ENCODE results near the gene OPN4. TPM values are rescaled to one million over a fixed set of nuclear protein-coding genes. Genes with fewer than 3 reads are reported as not detected.

OPN4 gene
- total RNA-seq, 5 donors from 2014 or later (not counting 1 experiment from before 2014, with no cell fraction given), result not detected

- Mint-ChIP-seq H3K9me3 (no peaks in the 10 kb centered on the region), H3K36me3 (no peaks in the 10 kb centered on the region), H3K27ac (no peak overlapping the region), H3K4me3 (no peak overlapping the region), H3K27me3 (peaks cover 39 to 54% of the 10 kb centered on the region in 2 donors), H3K4me1 (peaks cover 0 to 2% (median 0%) of the 10 kb centered on the region in 3 donors)
- ChIA-PET POLR2A (no interaction called here), CTCF (no interaction called here)
- no CpG with 5 or more reads among the region's 2 CpGs for WGBS (ENCODE audit: insufficient coverage)
- Histone ChIP-seq H3K27ac (ENCODE audit: low read length) (no peak overlapping the region), H3K4me3 (ENCODE audit: control insufficient read depth in 1 of 2, extremely low read depth in 1 of 2, low read length in 1 of 2) (no peak overlapping the region), H3K9me3 (no peaks in the 10 kb centered on the region), H3K27me3 (replicated peaks in 1 of 2; ENCODE audit: control insufficient read depth in 2 of 2, extremely low read depth in 1 of 2, insufficient read depth in 2 of 2, low read length in 1 of 2) (peaks cover 12 to 37% of the 10 kb centered on the region in 2 experiments), H3K36me3 (ENCODE audit: control insufficient read depth in 2 of 2, extremely low read depth in 1 of 2, insufficient read depth in 1 of 2, low read length in 1 of 2) (no peaks in the 10 kb centered on the region), H3K4me1 (ENCODE audit: control insufficient read depth in 1 of 2, extremely low read depth in 1 of 2, insufficient read depth in 2 of 2, low read length in 2 of 2) (no peaks in the 10 kb centered on the region)
- no peak for ATAC-seq (replicated peaks in 1 of 4)
- no peak for DNase-seq
Measured at GRCh38 chr10:86635402-86635801, 18.9 kb upstream of the OPN4 start.

- ATAC-seq (replicated peaks in 1 of 4), result no peak
- H3K4me3 ChIP-seq (ENCODE audit: control insufficient read depth in 1 of 2, extremely low read depth in 1 of 2, low read length in 1 of 2), result no peak overlapping the region
- Mint-ChIP-seq H3K27ac (no peak overlapping the region), H3K4me3 (no peak overlapping the region), H3K4me1 (peaks cover 0 to 2% (median 0%) of the 10 kb centered on the region in 3 donors), H3K9me3 (peaks cover 0 to 2% (median 0%) of the 10 kb centered on the region in 3 donors), H3K27me3 (peaks cover 34 to 48% of the 10 kb centered on the region in 2 donors), H3K36me3 (no peaks in the 10 kb centered on the region)
- DNase-seq, result no peak
- H3K9me3 ChIP-seq, result no peaks in the 10 kb centered on the region
- H3K36me3 ChIP-seq (ENCODE audit: control insufficient read depth in 2 of 2, extremely low read depth in 1 of 2, insufficient read depth in 1 of 2, low read length in 1 of 2), result no peaks in the 10 kb centered on the region
- no peak overlapping the region for H3K27ac ChIP-seq (ENCODE audit: low read length)
- no peaks in the 10 kb centered on the region for H3K4me1 ChIP-seq (ENCODE audit: control insufficient read depth in 1 of 2, extremely low read depth in 1 of 2, insufficient read depth in 2 of 2, low read length in 2 of 2)
- ChIA-PET CTCF (no interaction called here), POLR2A (no interaction called here)
- no CpG with 5 or more reads among the region's 2 CpGs for WGBS (ENCODE audit: insufficient coverage)
- H3K27me3 ChIP-seq (replicated peaks in 1 of 2; ENCODE audit: control insufficient read depth in 2 of 2, extremely low read depth in 1 of 2, insufficient read depth in 2 of 2, low read length in 1 of 2), result peaks cover 6 to 33% of the 10 kb centered on the region in 2 experiments
Measured at GRCh38 chr10:86636311-86636710, 18.0 kb upstream of the OPN4 start.

GRCh38 chr10:86642021-86642420 is 12.3 kb upstream of the OPN4 start:
- H3K27me3 ChIP-seq (replicated peaks in 1 of 2; ENCODE audit: control insufficient read depth in 2 of 2, extremely low read depth in 1 of 2, insufficient read depth in 2 of 2, low read length in 1 of 2), result peaks cover 0 to 6% of the 10 kb centered on the region in 2 experiments
- H3K36me3 ChIP-seq (ENCODE audit: control insufficient read depth in 2 of 2, extremely low read depth in 1 of 2, insufficient read depth in 1 of 2, low read length in 1 of 2), result no peaks in the 10 kb centered on the region
- DNase-seq (no peak), ATAC-seq (replicated peaks in 1 of 4) (no peak)
- no peak overlapping the region for H3K27ac Mint-ChIP-seq
- peaks cover 5% of the 10 kb centered on the region for H3K36me3 Mint-ChIP-seq
- H3K4me1 ChIP-seq (ENCODE audit: control insufficient read depth in 1 of 2, extremely low read depth in 1 of 2, insufficient read depth in 2 of 2, low read length in 2 of 2), result no peaks in the 10 kb centered on the region
- no peak overlapping the region for H3K4me3 ChIP-seq (ENCODE audit: control insufficient read depth in 1 of 2, extremely low read depth in 1 of 2, low read length in 1 of 2)
- ChIA-PET CTCF (no interaction called here), POLR2A (interaction anchor here in 1 of 2 donors (0.6 kb wide), 1 partner anchor 25 kb away, joined by 3 read pairs; no protein-coding TSS in a partner anchor)
- peaks cover 7 to 8% (median 7%) of the 10 kb centered on the region in 3 donors for H3K4me1 Mint-ChIP-seq
- H3K9me3 ChIP-seq, result no peaks in the 10 kb centered on the region
- H3K9me3 Mint-ChIP-seq, result peaks cover 5 to 10% (median 6%) of the 10 kb centered on the region in 3 donors
- peaks cover 12 to 13% of the 10 kb centered on the region in 2 donors for H3K27me3 Mint-ChIP-seq
- H3K4me3 Mint-ChIP-seq, result no peak overlapping the region
- no peak overlapping the region for H3K27ac ChIP-seq (ENCODE audit: low read length)

- ChIA-PET CTCF (no interaction called here), POLR2A (interaction anchor here in 1 of 2 donors (0.6 kb wide), 1 partner anchor 25 kb away, joined by 3 read pairs; no protein-coding TSS in a partner anchor)
- Histone ChIP-seq H3K27ac (ENCODE audit: low read length) (no peak overlapping the region), H3K27me3 (replicated peaks in 1 of 2; ENCODE audit: control insufficient read depth in 2 of 2, extremely low read depth in 1 of 2, insufficient read depth in 2 of 2, low read length in 1 of 2) (peaks cover 0 to 6% of the 10 kb centered on the region in 2 experiments), H3K4me1 (ENCODE audit: control insufficient read depth in 1 of 2, extremely low read depth in 1 of 2, insufficient read depth in 2 of 2, low read length in 2 of 2) (no peaks in the 10 kb centered on the region), H3K4me3 (ENCODE audit: control insufficient read depth in 1 of 2, extremely low read depth in 1 of 2, low read length in 1 of 2) (no peak overlapping the region), H3K36me3 (ENCODE audit: control insufficient read depth in 2 of 2, extremely low read depth in 1 of 2, insufficient read depth in 1 of 2, low read length in 1 of 2) (no peaks in the 10 kb centered on the region), H3K9me3 (no peaks in the 10 kb centered on the region)
- Mint-ChIP-seq H3K4me1 (peaks cover 7 to 8% (median 7%) of the 10 kb centered on the region in 3 donors), H3K36me3 (peaks cover 5% of the 10 kb centered on the region), H3K9me3 (peaks cover 5 to 10% (median 6%) of the 10 kb centered on the region in 3 donors), H3K4me3 (no peak overlapping the region), H3K27ac (no peak overlapping the region), H3K27me3 (peaks cover 9 to 13% of the 10 kb centered on the region in 2 donors)
- WGBS (ENCODE audit: insufficient coverage), result 43% methylated on average over 1 of the region's 5 CpGs
- DNase-seq, result no peak
- ATAC-seq (replicated peaks in 1 of 4), result no peak
Measured at GRCh38 chr10:86642499-86642898, 11.8 kb upstream of the OPN4 start.

GRCh38 chr10:86644152-86644793 is 10.1 kb upstream of the OPN4 start:
- ATAC-seq (replicated peaks in 1 of 4), result no peak
- Mint-ChIP-seq H3K9me3 (peaks cover 5 to 10% (median 6%) of the 10 kb centered on the region in 3 donors), H3K4me1 (peaks cover 7 to 8% (median 7%) of the 10 kb centered on the region in 3 donors), H3K27me3 (peaks cover 8 to 13% of the 10 kb centered on the region in 2 donors), H3K4me3 (no peak overlapping the region), H3K27ac (no peak overlapping the region), H3K36me3 (peaks cover 5% of the 10 kb centered on the region)
- POLR2A ChIA-PET, result no interaction called here
- H3K4me1 ChIP-seq (ENCODE audit: control insufficient read depth in 1 of 2, extremely low read depth in 1 of 2, insufficient read depth in 2 of 2, low read length in 2 of 2), result no peaks in the 10 kb centered on the region
- H3K36me3 ChIP-seq (ENCODE audit: control insufficient read depth in 2 of 2, extremely low read depth in 1 of 2, insufficient read depth in 1 of 2, low read length in 1 of 2), result no peaks in the 10 kb centered on the region
- H3K27me3 ChIP-seq (replicated peaks in 1 of 2; ENCODE audit: control insufficient read depth in 2 of 2, extremely low read depth in 1 of 2, insufficient read depth in 2 of 2, low read length in 1 of 2), result peaks cover 0 to 13% of the 10 kb centered on the region in 2 experiments
- no peak overlapping the region for H3K4me3 ChIP-seq (ENCODE audit: control insufficient read depth in 1 of 2, extremely low read depth in 1 of 2, low read length in 1 of 2)
- WGBS (ENCODE audit: insufficient coverage), result 20% methylated on average over 1 of the region's 5 CpGs
- H3K27ac ChIP-seq (ENCODE audit: low read length), result no peak overlapping the region
- DNase-seq, result no peak
- no peaks in the 10 kb centered on the region for H3K9me3 ChIP-seq
- CTCF ChIA-PET, result no interaction called here

DNA sequence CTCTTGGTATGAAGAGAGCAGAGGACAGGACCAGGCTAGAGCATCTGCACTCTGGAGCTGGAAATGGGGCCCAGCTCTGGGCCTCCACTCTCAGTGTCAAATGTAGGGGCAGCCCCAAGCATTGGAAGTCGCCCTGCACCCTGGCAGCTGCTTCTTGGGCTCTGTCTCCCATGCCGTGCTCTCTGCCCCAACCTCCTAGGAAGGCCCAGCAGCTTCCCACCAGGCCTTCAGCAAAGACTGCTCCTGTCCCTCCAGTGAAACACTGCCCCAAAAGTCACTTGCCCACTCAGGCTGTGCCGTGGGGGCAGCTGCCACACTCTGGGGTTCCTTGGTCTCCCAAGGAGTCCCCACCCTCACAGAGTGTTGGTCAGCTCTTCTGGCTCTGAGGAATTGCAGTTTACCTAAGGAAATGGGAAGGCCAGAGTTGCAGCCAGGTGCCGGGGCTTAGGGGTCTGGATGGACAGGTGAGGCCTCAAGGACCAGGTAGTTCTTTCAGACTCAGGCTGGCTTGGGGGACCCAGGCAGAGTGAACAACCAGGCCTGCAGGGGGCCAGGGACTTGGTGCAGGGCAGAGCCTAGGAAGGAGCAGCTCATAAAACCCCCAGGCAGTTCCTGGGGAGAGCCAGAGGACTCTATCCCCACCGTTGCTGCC is 9.4 kb upstream of the OPN4 start:
- no peak for DNase-seq
- ATAC-seq (replicated peaks in 1 of 4), result no peak
- no peak overlapping the region for H3K4me3 ChIP-seq (ENCODE audit: control insufficient read depth in 1 of 2, extremely low read depth in 1 of 2, low read length in 1 of 2)
- Mint-ChIP-seq H3K4me1 (peaks cover 7 to 8% (median 7%) of the 10 kb centered on the region in 3 donors), H3K36me3 (peaks cover 5% of the 10 kb centered on the region), H3K27ac (no peak overlapping the region), H3K9me3 (peaks cover 5 to 10% (median 6%) of the 10 kb centered on the region in 3 donors), H3K27me3 (peaks cover 8 to 11% of the 10 kb centered on the region in 2 donors), H3K4me3 (no peak overlapping the region)
- ChIA-PET CTCF (no interaction called here), POLR2A (no interaction called here)
- H3K27me3 ChIP-seq (replicated peaks in 1 of 2; ENCODE audit: control insufficient read depth in 2 of 2, extremely low read depth in 1 of 2, insufficient read depth in 2 of 2, low read length in 1 of 2), result peaks cover 0 to 16% of the 10 kb centered on the region in 2 experiments
- H3K4me1 ChIP-seq (ENCODE audit: control insufficient read depth in 1 of 2, extremely low read depth in 1 of 2, insufficient read depth in 2 of 2, low read length in 2 of 2), result no peaks in the 10 kb centered on the region
- H3K9me3 ChIP-seq, result no peaks in the 10 kb centered on the region
- H3K27ac ChIP-seq (ENCODE audit: low read length), result no peak overlapping the region
- no peaks in the 10 kb centered on the region for H3K36me3 ChIP-seq (ENCODE audit: control insufficient read depth in 2 of 2, extremely low read depth in 1 of 2, insufficient read depth in 1 of 2, low read length in 1 of 2)
- WGBS (ENCODE audit: insufficient coverage), result 60% methylated on average over 3 of the region's 5 CpGs
